Type B pancreatic cell (in vitro differentiated cells): ENCODE results near the gene PTPRR. TPM values are rescaled to one million over a fixed set of nuclear protein-coding genes. Genes with fewer than 3 reads are reported as not detected.

Source experiments
- DNase-seq: peaks from one replicate; pipeline ENCODE4 v3.0.0; 2021; ENCODE audit warnings: mixed read lengths; ENCODE audit not compliant: unreplicated experiment; ENCODE audit errors: extremely low spot score
- H3K27ac Mint-ChIP-seq: 2 replicates; pipeline ENCODE4 v1.8.0; 2021; ENCODE audit warnings: mild to moderate bottlenecking, mixed read lengths
- H3K27me3 Mint-ChIP-seq: 2 replicates; pipeline ENCODE4 v1.8.0; 2021; ENCODE audit warnings: mixed read lengths
- H3K36me3 Mint-ChIP-seq: 2 replicates; pipeline ENCODE4 v1.8.0; 2021; ENCODE audit warnings: mixed read lengths
- H3K4me1 Mint-ChIP-seq: one replicate; pipeline ENCODE4 v1.8.0; 2021; ENCODE audit warnings: mixed read lengths; ENCODE audit not compliant: unreplicated experiment
- H3K4me3 Mint-ChIP-seq: 2 replicates; pipeline ENCODE4 v1.8.0; 2021; ENCODE audit warnings: mild to moderate bottlenecking, mixed read lengths
- H3K9me3 Mint-ChIP-seq: 2 replicates; pipeline ENCODE4 v1.8.0; 2021; ENCODE audit warnings: mixed read lengths
- CTCF ChIP-seq: fragments of 200-600 bp; sonication (generic); conservative IDR thresholded peaks from 2 replicates; pipeline ENCODE4 v1.5.0; 2021; ENCODE audit warnings: antibody characterized with exemption, mild to moderate bottlenecking
- total RNA-seq: library from RNA; stranded (reverse); gene quantifications from 2 replicates; pipeline ENCODE4 v1.2.1, GENCODE V29; 2021; ENCODE audit warnings: low replicate concordance

PTPRR gene
- total RNA-seq, 1 donor from 2014 or later = 0.77 TPM

GRCh38 chr12:70709022-70709421 is 211.5 kb downstream of the PTPRR start:
- Mint-ChIP-seq H3K27me3 (peaks cover 4% of the 10 kb centered on the region), H3K36me3 (no peaks in the 10 kb centered on the region), H3K9me3 (no peaks in the 10 kb centered on the region), H3K4me1 (no peaks in the 10 kb centered on the region), H3K4me3 (no peak overlapping the region), H3K27ac (no peak overlapping the region)
- TF ChIP-seq CTCF = no peak
- no peak for DNase-seq

- H3K36me3 Mint-ChIP-seq = no peaks in the 10 kb centered on the region
Measured at GRCh38 chr12:70706611-70707010, 213.9 kb downstream of the PTPRR start.

GRCh38 chr12:70698345-70698744 is 222.2 kb downstream of the PTPRR start:
- Mint-ChIP-seq H3K4me1 (no peaks in the 10 kb centered on the region), H3K36me3 (no peaks in the 10 kb centered on the region)

More at GRCh38 chr12:70706611-70707010, 213.9 kb downstream of the PTPRR start:
- Mint-ChIP-seq H3K4me3 (no peak overlapping the region), H3K27me3 (peaks cover 4% of the 10 kb centered on the region), H3K27ac (no peak overlapping the region), H3K4me1 (no peaks in the 10 kb centered on the region), H3K9me3 (no peaks in the 10 kb centered on the region)
- TF ChIP-seq CTCF = no peak
- DNase-seq = no peak

GRCh38 chr12:70695361-70696023 is 225.0 kb downstream of the PTPRR start:
- Mint-ChIP-seq H3K27me3 (peaks cover 5% of the 10 kb centered on the region), H3K4me1 (peaks cover 4% of the 10 kb centered on the region), H3K9me3 (no peaks in the 10 kb centered on the region), H3K27ac (no peak overlapping the region), H3K4me3 (no peak overlapping the region), H3K36me3 (no peaks in the 10 kb centered on the region)
- no peak for TF ChIP-seq CTCF
- DNase-seq = no peak

More at GRCh38 chr12:70698345-70698744, 222.2 kb downstream of the PTPRR start:
- Mint-ChIP-seq H3K27me3 (peaks cover 8% of the 10 kb centered on the region), H3K4me3 (no peak overlapping the region), H3K9me3 (no peaks in the 10 kb centered on the region), H3K27ac (no peak overlapping the region)
- TF ChIP-seq CTCF = no peak
- no peak for DNase-seq

- Mint-ChIP-seq H3K4me1 (peaks cover 4% of the 10 kb centered on the region), H3K27me3 (no peaks in the 10 kb centered on the region), H3K4me3 (no peak overlapping the region), H3K36me3 (no peaks in the 10 kb centered on the region), H3K9me3 (no peaks in the 10 kb centered on the region), H3K27ac (no peak overlapping the region)
- DNase-seq = no peak
- TF ChIP-seq CTCF = peak; percentile 72
Measured at GRCh38 chr12:70692681-70693288, 227.8 kb downstream of the PTPRR start.
